NCI-H1694 (cell line): ENCODE data around the gene ERGIC1.
A peak's percentile ranks its signal among the peaks of the same experiment; 100 is the strongest.

Source experiments
- DNase-seq: peaks from one replicate; lab custom pipeline; 2025; lab: John Stamatoyannopoulos, UW

The ERGIC1 gene

GRCh38 chr5:172920447-172920849 is 86.4 kb downstream of the ERGIC1 start:
- DNase-seq = no peak

GRCh38 chr5:172920995-172921394 is 86.9 kb downstream of the ERGIC1 start:
- no peak for DNase-seq

GRCh38 chr5:172921906-172922305 is 87.9 kb downstream of the ERGIC1 start:
- DNase-seq = no peak

DNA sequence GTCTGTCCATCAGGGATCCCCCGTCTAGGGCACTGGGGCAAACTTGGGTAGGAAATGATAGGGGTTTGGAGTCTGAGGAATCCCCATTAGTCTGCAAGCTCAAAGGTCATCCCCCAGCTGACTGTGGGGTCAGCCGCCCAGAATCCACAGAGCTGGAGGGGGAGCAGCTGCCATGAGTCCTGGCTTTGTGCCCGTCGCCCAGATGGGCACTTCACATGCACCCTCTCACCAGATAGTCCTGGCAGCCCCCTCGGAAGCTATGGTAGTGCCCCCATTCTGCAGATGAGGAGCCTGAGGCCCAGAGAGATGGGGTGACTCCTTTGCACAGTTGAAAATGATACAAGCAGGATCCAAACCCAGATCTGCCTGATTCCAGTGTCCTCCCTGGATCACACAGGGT is 89.5 kb downstream of the ERGIC1 start:
- DNase-seq = no peak

DNA sequence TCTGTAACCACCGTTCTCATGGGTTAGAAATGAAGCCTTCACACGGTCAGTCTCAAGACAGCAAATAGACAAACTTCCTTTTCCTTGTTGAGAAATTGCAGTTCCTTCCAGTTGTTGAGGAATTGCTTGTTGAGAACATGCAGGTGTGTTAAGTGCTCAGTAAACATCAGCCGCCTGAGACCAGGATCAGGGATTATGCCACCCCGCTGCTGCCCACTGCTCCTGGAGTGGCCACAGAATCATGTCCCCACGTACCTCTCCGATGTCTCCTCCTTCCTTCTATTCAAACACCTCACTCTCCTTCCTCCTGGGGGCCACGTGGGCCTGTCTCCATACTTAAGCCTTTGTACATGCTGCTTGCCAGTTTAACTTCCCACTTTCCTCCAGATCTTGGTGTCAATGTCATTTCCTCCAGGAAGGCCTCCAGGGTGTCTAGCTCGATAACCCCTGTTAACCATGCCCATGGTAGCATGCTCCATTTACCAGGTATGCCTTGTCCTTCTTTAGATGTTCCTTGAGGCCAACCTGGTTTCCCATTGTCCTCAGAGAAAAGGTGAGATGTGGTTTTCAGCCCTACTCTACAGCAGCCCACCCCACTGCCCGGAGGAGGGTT is 91.4 kb downstream of the ERGIC1 start:
- no peak for DNase-seq

- DNase-seq = no peak
Observed at GRCh38 chr5:172926008-172926523, 92.0 kb downstream of the ERGIC1 start.

DNA sequence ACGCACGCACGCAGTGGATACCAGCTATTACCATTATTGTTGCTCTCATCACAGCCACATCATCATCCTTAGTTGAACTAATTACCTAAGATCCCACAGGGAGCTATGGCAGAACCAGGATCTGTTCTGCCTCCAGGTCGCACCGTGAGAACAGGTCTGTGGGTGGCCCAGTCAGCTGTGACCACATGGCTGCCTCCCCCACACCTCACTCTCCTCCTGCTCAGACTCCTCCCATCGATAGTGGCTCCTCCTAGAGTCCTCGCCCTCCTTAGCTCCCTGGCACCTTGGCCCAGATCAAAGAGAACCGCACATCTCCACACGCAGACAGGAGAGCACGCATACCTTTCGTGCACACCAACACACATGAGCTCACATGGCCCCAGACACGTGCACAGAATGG is 92.7 kb downstream of the ERGIC1 start:
- no peak for DNase-seq

GRCh38 chr5:172929371-172929838 is 95.4 kb downstream of the ERGIC1 start:
- DNase-seq = no peak

- DNase-seq = no peak
Observed at GRCh38 chr5:172931001-172931536, 97.0 kb downstream of the ERGIC1 start.

DNA sequence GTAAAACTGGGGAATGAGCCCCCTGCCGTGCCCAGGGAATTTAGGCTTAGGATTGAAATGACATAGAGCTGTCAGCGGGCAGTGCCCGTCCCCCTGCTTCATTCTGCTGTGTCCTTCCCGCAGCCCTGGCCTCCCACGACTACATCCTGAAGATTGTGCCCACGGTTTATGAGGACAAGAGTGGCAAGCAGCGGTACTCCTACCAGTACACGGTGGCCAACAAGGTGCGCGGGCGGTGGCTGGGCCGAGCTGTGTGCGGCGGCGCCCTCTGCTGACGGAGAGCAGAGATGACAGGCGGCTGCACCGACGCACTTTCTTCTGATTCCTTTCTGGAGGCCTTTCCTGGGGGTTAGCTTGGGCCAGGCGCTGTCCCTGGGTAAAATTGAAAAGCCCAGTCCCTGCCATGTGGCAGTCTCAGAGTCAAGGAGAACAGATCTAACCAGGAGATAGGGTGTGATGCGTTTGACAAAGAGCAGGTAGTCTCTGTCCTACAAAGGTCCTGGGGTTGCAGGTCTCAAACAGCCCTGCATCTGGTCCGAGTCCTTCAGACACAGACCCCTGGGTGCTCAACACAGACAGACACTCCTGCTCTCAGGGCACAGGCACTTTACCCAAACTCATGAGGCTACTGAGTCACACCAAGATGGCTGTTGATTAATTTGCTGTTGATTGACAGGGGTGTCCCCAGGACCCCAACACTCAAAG is 98.4 kb downstream of the ERGIC1 start:
- peak; percentile 12 for DNase-seq

DNA sequence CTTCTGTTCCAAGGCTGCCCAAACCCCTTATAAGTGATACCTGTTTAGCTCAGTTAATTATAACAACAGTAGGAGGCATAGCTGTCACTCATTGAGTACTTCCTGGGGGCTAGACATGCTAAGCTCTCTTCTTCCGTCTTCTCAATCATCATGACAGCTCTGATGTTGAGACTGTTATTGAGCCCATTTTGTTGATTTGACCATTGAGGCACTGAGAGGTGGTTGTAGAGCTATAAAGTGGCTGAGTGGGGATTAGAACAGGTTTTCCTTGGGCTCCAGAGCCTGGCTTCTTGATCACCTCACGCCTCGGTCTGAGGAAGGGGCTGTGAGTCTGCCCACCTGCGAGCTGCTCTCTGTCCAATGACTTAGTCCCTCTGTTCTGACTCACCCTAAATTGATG is 99.2 kb downstream of the ERGIC1 start:
- DNase-seq = no peak

DNA sequence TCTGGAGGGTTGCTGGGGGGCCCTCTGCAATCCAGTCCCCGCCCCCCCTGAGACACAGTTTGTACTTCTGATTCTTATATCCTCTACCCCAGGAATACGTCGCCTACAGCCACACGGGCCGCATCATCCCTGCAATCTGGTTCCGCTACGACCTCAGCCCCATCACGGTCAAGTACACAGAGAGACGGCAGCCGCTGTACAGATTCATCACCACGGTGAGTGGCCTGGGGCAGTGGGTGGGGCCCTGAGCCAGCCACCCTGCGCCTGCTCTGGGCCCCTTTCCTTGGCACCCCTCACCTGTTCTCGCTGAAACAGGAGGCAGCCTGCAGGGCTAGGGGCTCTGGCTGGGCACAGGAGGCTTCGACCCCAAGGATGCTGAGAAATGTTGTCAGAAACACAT is 101.0 kb downstream of the ERGIC1 start:
- DNase-seq = no peak

GRCh38 chr5:172936401-172936800 is 102.3 kb downstream of the ERGIC1 start:
- no peak for DNase-seq

- DNase-seq = peak; percentile 35
Observed at GRCh38 chr5:172939071-172939470, 105.0 kb downstream of the ERGIC1 start.

DNA sequence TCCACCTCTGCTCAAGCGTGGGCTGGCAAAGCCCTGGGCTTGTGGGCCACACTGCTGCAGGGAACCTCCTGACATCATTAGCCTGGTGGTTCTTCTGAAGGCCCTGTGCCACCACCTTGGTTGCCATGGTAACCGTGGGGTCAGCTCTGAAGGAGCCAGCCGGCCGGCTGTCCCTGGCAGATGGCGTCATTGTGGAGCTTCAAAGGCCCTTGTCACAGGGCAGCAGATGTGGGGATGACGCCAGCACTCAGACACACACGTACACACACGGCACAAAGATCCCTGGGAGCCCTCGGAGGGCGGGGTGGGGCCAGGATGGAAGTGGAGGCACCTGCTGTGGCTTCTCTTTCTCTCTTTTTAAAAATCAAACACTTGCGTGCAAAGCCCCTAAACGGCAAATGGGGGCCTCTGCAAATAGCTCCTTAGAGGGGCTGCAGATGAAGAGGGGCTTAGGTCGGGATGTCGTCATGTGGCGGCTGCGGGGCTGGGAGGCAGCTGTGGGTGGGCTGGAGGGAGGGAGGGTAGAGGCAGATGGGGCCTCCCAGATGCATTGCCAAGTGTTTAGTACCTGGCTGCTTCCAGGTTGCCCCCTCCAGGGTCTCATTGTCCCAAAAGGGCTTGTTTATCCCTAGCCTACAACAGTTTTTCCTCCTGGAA is 105.7 kb downstream of the ERGIC1 start:
- DNase-seq = peak; percentile 24

DNA sequence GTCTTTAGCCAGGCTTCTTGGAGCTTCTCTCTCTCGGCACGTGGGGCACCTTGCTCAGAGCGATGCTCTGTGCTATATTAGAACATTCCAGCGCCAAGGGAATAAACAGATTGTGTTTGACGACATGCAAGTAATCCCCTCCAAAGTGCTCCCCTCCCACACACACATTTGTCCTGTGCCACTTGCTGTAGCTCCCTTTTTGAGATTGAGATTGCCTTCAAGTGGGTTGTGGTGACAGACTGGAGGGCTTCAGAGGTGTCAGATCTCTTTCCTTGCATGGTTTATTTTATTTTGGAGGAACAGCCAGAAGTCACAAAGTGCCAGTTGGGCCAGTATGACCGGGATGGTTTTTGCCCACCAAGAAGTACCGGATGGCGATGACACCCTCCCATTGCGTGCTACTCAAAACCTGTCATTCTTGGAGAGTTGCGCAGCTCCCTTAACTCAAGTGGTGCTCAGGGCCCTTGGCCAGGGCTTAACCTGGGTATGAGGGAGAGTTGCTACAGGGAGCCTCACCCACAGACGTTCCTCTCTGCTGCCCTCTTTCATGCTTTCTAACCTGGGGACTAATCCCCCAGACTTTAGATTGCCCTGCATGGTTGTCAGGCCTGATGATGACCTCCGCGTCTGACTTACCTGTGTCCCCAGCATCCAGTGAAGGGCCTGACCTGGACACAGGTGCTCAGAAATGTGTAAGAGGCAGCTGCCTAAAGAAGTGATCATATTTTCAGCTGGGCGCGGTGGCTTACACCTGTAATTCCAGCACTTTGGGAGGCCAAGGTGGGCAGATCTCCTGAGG is 106.4 kb downstream of the ERGIC1 start:
- peak; percentile 30 for DNase-seq

- DNase-seq = peak; percentile 22
Observed at GRCh38 chr5:172941067-172941516, 107.0 kb downstream of the ERGIC1 start.

DNA sequence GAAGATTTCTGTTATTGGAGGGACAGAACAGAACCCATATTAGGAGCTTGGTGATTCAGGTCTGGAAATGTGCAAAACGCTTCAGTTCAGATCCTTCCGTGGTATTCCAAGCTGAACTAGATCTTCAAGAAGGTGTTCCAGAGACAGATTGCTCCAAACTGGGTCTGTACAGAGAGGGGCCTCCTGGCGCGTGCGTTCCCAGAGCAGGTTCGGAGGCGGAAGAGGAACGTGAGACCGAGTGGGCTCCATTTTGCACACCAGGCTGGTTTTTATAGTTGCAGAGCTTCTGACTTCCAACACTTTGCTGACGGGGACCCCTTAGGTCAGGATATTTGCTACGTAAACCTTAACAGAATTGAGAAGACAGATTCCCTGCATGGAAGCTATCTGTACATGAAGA is 108.5 kb downstream of the ERGIC1 start:
- no peak for DNase-seq

GRCh38 chr5:172943283-172943841 is 109.3 kb downstream of the ERGIC1 start:
- peak; percentile 23 for DNase-seq

GRCh38 chr5:172943906-172944305 is 109.9 kb downstream of the ERGIC1 start:
- no peak for DNase-seq

GRCh38 chr5:172944741-172945140 is 110.7 kb downstream of the ERGIC1 start:
- no peak for DNase-seq
